Measurements from ENCODE around the gene DPM1.

DNA sequence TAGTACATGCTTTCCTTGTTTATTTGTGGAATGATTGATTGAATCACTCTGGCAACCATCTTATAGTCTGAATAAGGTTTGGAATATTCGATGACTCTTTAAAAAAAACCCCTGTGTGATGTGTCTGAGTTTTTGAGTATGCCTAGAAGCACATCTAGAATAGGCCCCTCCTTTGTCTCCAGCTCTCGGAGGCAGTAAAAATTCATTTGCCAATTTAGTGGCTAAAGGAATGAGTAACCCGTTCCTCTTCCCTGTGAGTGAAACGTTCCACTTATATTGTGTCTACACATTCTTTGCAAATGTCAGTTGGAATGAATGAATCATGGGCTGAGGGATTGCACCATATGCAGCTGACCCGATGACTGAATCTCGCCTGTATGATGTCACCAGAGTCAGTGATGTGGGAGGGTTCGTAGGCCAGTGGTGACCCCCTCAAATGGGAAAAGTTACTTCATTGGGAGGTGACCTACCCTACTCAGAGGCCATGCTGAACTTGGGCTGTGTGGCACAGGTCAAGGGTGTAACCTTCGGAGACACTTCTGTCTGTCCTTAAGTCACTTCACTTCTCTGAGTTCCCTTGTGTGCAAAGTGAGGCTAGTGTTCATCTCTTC is 21.8 kb upstream of the DPM1 start:
- TF ChIP-seq EP300 (conservative IDR thresholded peaks at IDR 0.05; ENCODE audit: poor library complexity, severe bottlenecking): no peak
- no peak for TF ChIP-seq TAF1 (IDR thresholded peaks at IDR 0.05; ENCODE audit: low read depth)
- TF ChIP-seq, protein P1, sequence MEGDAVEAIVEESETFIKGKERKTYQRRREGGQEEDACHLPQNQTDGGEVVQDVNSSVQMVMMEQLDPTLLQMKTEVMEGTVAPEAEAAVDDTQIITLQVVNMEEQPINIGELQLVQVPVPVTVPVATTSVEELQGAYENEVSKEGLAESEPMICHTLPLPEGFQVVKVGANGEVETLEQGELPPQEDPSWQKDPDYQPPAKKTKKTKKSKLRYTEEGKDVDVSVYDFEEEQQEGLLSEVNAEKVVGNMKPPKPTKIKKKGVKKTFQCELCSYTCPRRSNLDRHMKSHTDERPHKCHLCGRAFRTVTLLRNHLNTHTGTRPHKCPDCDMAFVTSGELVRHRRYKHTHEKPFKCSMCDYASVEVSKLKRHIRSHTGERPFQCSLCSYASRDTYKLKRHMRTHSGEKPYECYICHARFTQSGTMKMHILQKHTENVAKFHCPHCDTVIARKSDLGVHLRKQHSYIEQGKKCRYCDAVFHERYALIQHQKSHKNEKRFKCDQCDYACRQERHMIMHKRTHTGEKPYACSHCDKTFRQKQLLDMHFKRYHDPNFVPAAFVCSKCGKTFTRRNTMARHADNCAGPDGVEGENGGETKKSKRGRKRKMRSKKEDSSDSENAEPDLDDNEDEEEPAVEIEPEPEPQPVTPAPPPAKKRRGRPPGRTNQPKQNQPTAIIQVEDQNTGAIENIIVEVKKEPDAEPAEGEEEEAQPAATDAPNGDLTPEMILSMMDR (IDR thresholded peaks at IDR 0.05; ENCODE audit: poor library complexity, severe bottlenecking): no peak
- TF ChIP-seq, protein P2, sequence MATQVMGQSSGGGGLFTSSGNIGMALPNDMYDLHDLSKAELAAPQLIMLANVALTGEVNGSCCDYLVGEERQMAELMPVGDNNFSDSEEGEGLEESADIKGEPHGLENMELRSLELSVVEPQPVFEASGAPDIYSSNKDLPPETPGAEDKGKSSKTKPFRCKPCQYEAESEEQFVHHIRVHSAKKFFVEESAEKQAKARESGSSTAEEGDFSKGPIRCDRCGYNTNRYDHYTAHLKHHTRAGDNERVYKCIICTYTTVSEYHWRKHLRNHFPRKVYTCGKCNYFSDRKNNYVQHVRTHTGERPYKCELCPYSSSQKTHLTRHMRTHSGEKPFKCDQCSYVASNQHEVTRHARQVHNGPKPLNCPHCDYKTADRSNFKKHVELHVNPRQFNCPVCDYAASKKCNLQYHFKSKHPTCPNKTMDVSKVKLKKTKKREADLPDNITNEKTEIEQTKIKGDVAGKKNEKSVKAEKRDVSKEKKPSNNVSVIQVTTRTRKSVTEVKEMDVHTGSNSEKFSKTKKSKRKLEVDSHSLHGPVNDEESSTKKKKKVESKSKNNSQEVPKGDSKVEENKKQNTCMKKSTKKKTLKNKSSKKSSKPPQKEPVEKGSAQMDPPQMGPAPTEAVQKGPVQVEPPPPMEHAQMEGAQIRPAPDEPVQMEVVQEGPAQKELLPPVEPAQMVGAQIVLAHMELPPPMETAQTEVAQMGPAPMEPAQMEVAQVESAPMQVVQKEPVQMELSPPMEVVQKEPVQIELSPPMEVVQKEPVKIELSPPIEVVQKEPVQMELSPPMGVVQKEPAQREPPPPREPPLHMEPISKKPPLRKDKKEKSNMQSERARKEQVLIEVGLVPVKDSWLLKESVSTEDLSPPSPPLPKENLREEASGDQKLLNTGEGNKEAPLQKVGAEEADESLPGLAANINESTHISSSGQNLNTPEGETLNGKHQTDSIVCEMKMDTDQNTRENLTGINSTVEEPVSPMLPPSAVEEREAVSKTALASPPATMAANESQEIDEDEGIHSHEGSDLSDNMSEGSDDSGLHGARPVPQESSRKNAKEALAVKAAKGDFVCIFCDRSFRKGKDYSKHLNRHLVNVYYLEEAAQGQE (IDR thresholded peaks at IDR 0.05; ENCODE audit: borderline replicate concordance): no peak
- TF ChIP-seq EZH2 (IDR thresholded peaks at IDR 0.05; ENCODE audit: borderline replicate concordance, insufficient read depth, low read length, poor library complexity, severe bottlenecking): no peak
- TF ChIP-seq RAD21 (conservative IDR thresholded peaks at IDR 0.05): no peak
